SH-SY5Y (cell line): ENCODE measurements around the gene MEIOB.

Source experiments
- GATA2 ChIP-seq: IDR thresholded peaks from 2 replicates; pipeline ENCODE4 v1.6.1; 2011; ENCODE audit warnings: mild to moderate bottlenecking, low read depth, low read length
- GATA3 ChIP-seq: IDR thresholded peaks from 2 replicates; pipeline ENCODE4 v1.6.1; 2011; ENCODE audit warnings: low read depth, mild to moderate bottlenecking, low read length, moderate library complexity

DNA sequence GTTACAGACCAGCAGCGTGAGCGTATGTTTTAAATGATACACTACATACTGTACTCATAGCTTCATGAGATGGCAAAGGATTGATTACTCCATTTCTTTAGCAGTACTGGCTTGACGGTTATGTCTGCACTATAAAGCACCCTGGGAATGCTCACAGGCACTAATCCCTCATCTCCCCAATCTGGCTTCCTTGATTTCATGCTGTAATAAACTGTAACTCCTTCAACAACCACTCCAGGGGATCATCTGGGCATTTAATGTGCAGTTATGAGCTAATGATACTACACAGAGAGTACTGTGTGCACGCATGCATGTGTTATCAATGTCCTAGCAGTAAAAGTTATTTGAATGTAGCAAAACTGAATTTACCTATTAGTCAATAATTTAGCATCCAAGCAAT, 20.2 kb downstream of the MEIOB start:
- TF ChIP-seq GATA3, result no peak
- TF ChIP-seq GATA2, result no peak
